ENCODE results near the gene GADD45B.
"Not testable (repeated sequence)": the region's sequence is repeated elsewhere in the genome, so short reads cannot be mapped to it uniquely, and the experiment has no call there.

The GADD45B gene

DNA sequence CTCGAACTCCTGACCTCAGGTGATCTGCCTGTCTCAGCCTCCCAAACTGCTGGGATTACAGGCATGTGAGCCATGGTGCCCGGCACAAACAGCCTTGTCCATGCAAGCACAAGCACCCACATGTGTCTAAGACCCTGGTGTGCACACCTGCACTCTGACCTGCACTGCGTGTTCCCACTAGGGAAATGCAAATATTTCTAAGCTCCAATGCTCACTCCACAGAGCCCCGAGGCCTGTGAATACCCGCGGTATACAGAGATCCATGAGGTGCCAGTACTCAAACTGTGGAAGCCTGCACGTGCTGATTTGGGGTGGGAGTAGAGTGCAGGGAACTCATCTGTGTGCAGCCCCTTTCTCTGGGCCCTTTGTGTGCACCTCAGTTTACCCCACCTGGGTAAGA lies 14.7 kb downstream of the GADD45B start:
- DNase-seq: no peak

DNA sequence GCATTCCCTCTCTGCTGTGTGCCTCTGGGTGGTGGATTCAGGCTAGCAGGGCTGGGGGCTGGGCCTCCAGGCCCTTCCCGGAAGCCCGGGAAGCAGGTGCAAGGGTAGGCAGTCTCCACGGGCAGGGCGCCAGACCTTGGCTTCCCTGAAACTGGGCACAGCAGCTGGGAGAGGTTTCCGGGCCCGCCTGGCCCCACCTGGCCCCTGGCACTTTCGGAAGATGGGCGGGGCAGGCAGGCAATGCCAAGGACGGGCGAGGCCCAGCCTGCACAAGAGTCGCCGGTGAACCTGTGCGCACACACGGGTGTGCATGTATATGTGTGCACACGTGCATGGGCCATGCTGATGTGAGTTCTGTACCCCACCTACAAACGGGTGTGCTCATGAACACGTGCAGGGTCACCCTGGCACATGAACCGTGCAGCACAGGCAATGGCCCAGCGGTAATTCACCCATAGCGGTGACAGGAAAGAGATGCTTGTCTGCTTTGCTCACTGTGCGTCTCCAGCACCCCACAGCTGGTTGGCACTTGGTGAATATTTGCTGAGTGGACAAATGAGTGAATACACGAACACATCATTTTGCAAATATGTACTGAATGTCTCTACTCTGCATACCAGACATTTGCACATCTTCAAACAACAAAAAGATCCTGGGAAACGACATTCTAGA lies 15.3 kb downstream of the GADD45B start:
- DNase-seq: no peak

DNA sequence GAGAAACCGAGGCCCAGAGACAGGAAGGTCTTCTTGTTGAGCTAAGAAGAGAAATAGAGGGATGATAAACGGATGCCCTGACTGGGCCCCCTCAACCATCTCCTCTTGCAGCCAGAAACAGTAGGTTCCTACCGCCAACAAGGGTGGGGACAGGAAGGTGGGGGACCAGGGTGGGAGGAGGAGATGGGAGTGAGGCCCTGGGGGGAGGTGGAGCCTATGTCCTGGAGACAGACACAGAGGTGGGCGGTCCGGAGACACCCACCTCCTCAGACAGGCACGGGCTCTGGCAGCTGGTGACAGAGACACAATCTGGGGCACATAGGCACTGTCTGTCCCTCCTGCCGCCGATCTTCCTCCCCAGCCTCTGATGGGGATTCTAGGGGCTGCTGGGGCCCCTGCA lies 16.9 kb downstream of the GADD45B start:
- no peak for DNase-seq

DNA sequence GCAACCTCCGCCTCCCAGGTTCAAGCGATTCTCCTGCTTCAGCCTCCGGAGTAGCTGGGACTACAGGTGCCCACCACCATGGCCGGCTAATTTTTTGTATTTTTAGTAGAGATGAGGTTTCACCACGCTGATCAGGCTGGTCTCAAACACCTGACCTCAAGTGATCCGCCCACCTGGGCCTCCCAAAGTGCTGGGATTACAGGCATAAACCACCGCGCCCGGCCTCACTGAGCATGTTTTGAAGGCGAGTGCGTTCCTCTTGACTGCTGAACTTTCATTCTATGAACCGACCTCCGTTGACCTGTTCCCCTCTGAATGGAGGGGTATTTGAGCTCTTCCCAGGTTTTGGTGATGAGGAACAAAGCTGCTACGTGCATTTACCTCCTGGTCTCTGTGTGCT lies 17.5 kb downstream of the GADD45B start:
- DNase-seq: not testable (repeated sequence)

DNA sequence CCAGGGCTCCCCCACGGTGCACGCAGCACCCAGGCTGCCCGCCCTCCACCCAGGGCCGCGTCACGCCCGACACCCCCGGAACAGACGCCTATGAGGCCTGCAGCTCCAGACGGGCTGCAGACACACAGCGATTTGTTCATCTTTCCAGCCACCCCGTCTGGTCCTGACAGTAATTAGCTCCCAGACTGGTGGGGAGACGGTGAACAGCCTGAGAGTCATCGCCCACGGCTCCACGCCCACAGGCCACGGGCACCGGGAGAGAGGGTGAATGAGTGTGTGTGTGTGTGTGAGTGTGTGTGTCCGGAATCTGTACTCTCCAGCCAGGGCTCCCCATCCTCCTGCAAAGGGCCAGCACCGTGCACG lies 18.1 kb downstream of the GADD45B start:
- DNase-seq: no peak

DNA sequence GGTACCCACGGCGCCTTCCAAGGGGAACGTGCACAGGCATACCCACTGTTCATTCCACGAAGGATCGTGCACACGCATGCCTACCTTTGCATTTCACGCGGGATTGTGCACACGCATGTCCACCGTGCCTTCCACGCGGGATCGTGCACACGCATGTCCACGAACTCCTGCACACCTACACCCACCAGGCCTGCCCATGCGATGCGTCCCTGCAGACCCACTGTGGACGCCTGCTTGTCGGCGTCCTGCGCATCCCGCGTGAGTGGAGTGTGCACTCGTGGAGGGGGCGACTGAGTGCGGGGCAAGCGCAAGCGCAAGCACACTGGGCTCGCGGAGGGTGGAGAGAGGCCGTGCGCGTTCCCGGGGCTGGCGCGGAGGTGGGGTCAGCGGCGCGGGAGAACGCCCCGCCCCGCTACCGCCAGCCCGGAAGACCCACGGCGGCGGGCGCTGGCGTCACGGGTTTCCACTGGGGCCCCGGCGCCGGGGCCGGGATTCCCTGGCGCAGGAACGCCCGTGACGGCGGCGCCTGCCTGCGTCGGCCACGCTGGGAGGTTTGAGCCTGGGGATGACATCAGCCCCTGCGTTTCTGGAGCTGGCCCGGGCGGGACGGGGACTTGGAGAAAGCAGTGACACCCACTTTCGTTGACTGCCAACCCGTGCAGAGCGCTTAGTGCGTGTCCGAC lies 18.7 kb downstream of the GADD45B start:
- DNase-seq: peak; percentile 59 to 74

DNA sequence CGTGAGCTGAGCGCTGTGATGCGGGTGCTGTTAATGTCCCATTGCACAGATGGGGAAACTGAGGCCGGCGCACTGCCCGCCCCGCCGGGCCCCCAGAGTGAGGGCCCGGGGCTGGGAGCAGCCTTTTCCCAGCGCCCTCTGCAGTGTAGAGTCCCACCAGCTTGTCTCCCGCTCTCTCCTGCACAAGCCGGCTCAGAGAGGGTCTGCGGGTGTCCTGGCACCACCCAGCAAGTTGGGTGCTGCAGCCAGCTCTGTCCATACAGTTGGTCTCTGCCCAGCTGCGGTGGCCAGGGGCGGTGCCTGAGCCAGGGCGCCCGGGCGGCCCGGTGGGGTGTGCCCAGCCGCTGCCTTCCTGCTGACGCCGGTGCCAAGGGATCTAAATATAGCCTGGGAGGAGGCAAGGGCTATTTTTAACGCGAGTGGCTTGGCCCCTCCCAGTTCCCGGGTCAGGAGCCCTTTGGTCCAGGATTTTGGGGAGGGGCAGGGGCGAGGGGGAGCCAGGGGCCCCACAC lies 19.3 kb downstream of the GADD45B start:
- DNase-seq: peak; percentile 57

DNA sequence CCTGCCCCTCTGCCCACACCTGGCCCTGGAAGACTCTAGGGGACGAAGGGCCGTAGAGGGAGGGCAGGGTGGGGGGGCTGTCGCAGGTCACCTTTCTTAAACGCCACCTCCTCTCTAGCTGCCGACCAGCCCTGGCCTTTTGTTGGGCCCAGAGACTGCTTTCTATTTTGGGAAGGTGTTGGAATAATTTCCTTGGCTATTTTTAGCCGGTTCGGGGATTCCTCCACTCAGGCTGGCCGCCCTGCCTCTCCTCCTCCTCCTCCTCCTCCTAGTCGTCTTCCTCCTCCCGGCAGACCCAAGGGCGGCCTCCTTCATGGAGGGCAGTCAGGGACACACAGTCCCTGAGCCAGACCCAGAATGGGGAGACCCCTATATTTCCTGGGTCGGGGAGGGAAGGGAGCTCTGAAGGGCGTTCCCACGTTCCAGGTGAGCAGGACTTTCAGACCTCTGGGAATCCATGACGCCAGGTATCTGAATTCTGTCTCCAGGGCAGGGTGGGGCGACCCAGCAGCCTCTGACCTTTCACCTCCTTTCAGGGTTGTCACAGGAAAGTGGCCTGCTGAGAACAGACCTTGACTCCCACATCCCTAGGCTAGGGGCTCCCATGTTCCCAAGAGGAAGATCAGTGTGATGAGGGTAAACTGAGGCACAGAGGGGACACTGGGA lies 19.9 kb downstream of the GADD45B start:
- DNase-seq: no peak

DNA sequence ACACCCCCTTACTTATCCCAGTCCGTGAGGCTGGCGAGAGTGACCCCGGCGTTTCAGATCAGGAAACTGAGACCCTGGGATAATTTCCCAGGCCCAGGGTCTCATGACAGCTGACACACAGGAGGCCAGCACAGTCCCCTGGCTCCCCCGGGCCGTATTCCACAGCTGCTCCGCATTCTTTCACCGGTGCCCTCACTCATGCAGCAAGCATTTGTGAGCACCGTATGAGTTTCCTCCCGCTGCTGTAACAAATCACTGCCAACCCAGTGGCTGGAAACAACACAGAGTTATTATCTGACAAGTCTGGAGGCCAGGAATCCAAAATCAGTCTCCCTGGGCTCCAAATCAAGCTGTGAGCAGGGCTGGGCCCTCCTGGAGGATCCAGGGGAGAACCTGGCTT lies 21.3 kb downstream of the GADD45B start:
- no peak for DNase-seq

DNA sequence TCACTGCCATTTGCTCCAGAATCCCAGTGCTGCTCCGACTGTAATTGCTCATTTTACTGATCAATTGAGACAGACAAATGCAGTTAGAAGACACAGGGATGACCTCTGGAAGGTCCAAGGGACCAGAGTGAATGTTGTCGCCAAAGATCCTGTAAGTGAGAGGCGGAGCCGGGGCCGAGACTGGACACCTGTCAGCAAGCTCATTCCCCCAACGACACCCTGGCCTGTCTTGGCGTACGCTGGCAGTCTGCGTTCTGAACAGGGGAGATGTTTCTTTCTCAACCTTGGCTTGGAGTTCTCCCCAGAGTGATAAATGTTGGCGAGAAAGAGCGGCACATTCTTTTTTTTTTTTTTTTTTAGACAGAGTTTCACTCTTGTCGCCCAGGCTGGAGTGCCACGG lies 24.2 kb downstream of the GADD45B start:
- DNase-seq: no peak

DNA sequence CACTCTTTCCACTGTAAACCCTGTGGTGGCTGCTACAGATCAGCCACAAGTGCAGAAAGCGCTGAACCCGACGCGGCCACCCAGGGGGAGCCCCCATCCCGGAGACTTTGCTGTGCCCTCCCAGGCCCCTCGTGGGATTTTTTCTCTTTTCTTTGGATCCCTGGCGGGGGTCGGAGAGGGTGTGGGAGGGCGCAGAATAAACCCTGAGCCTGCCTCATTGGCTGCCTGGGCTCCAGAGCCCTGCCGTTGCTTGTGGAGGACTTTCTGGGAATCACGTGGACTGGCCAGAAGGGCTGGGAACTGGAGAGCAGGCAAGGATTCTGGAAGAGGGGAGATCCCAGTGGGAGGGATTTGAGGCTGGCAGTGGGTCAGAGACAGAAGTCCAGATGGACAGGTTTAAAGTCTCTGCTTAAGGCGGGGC lies 24.9 kb downstream of the GADD45B start:
- DNase-seq: no peak

DNA sequence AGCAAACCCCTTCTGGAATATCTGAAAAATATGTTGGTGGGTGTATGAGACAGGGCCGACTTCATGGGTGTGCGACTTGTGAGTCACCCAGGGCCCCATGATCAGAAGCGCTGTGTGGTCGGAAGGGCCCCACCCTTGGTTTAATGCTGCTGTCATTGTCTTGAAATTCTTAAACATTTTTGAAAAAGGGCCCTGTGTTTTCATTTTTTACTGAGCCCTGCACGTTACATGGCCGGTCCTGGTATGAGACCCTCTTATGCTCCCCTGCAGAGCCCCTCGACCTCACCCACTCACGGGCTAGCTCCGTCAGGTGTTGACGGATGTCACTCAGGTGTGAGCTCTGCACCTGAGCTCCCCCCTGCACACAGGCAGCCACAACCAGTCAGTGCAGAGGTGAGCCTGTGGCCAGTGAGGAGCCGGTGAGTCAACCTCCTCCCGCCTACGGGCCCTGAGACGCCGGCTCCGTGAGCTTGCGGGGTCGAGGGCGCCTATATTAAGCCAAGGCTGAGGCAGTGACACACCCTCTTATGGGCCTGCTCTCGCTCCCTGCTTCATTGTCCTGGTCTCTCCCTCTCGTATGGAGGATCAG lies 27.7 kb downstream of the GADD45B start:
- peak; percentile 66 to 78 for DNase-seq

DNA sequence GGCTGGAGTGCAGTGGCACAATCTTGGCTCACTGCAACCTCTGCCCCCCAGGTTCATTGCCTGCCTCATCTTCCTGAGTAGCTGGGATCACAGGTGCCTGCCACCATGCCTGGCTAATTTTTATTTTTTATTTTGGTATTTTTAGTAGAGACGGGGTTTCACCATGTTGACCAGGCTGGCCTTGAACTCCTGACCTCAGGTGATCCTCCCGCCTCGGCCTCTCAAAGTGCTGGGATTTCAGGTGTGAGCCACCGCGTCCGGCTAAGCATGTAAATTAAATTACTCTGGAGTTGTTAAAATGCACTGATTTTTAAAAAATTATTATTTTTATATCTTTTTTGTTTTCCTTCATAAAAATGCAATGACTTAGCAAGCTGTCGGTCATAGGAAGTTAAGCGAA lies 30.7 kb downstream of the GADD45B start:
- DNase-seq: not testable (repeated sequence)

DNA sequence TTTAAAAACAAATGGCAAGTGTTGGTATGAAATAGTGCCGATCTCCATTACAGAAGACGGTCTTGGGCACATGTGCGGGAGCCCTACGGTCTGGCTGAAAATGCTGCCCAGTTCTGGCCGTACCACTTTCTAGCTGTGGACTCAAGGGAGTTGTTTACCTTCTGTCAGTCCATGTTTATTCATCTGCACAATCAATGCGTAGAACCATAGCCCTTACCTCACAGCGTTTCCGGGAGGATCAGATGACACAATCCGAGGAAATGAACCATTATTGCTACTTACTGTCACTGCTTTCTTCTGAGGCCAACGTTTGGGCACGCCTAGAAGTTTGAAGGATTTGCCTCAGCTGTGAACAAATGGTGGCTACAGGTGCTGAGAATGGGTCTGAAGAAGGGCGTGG lies 31.2 kb downstream of the GADD45B start:
- peak; percentile 69 to 74 for DNase-seq

DNA sequence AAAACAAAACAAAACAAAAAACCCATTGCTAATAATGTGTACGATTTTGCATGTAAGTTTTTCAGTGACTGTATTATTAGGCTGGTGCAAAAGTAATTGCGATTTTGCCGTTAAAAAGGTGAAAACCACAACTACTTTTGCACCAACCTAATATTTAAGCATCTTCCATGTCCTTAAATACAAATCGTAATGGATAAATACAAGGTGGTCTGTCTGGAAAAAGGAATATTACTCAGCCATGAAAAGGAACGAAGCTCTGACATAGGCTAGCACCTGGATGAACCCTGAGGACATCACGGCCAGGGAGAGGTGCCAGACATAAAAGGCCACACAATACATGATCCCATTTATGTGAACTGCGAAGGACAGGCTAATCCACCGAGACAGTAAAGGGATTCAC lies 33.2 kb downstream of the GADD45B start:
- no peak for DNase-seq

DNA sequence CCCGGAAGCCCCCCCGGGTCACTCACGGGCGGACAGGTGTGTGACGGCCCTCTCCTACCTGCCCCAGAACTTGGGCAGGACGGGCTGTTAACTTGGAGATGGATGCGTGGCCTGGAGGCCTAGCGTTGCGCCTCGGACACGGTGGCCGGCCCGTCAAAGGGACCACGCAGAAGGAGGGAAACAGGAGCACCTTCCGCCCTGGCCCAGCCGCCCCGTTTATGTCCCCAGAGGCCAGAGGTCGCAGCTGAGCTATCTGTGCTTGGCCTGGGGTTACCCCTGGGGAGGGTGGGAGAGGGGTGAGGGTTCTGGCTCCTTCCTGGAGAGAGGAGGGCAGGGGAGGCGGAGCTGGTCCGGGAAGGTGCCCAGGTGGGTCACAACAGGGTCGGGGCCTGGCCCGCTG lies 35.6 kb downstream of the GADD45B start:
- DNase-seq: no peak

DNA sequence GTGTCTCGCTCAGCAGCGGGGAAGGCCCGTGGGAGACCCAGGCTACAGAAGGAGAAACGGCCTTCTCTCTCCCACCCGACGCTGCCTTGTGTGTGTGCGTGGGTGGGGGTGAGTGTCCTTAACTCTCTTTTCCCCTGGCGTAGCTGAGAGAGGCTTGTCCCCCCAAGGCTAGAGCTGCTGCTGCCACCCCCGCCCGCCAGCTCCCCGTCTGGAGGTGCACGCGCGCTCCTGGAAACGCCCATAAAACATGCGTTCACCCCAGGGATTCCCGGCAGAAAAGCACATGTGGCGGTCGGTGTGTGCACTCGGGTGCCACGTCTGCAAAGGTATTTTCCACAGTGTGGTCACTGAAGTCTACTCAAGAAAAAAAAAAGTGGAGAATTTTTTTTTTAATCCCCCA lies 36.1 kb downstream of the GADD45B start:
- no peak for DNase-seq

DNA sequence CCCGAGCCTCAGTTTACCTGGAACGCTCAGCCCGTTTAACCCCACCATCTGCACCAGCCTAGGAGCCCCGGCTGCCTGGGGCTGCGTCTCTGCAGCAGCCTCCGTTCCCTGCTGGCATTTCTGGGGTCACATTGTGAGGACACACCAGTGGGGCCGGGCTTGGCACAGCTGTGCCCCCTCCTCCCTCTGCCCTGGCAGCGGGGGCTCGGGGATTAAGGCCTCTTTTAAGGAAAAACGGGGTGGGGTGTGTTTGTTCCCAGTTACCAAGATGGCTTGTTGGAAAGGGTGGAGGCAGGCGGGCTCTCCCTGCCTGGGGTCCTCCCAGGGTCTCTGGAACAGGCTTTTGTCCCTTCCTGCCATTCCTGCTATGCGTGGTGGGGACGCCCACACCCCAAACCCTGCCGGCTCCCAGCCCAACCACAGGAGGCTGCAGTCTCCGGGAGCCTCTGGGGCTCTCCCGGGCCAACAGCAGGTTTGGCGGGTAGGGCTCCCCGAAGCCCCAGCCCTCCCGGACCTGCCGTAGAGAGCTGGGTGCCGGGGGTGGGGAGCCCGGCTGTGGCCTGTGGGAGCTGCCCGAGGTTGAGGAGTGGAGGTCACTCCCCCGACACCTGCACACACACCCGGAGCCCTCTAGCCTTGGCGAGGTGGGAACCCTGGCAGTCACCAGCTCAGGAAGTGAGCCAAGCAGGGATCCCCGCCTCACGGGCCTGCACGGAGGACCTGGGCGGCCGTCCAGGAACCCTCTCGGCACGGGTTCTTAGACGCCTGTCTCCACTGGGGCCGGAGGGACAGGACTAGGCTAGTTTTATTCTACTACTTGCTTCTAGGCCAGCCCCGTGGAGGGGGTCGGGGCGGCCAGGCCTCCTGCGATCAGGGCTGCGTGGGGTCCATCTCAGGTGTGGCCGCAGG lies 36.9 kb downstream of the GADD45B start:
- DNase-seq: no peak

DNA sequence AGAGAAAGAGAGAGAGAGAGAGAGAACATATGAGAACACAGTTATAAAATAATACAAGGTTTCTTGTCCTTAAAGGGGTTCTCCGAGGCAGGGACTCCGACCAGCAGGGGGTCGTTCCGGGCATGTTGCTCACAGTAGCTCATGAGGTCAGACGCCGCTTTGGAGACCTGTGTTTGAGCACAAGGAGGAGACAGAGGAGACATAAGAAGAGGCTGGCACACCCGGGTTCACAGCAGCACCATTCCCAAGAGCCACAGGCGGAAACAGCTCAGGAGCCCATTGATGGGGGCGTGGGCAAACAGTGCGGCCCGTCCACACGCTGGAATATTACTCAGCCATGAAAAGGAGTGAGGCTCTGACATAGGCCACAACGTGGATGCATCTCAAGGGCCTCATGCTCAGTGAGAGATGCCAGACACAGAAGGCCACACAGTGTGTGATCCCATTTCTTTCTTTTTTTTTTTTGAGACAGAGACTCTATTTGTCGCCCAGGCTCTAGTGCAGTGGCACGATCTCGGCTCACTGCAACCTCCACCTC lies 39.1 kb downstream of the GADD45B start:
- no peak for DNase-seq

DNA sequence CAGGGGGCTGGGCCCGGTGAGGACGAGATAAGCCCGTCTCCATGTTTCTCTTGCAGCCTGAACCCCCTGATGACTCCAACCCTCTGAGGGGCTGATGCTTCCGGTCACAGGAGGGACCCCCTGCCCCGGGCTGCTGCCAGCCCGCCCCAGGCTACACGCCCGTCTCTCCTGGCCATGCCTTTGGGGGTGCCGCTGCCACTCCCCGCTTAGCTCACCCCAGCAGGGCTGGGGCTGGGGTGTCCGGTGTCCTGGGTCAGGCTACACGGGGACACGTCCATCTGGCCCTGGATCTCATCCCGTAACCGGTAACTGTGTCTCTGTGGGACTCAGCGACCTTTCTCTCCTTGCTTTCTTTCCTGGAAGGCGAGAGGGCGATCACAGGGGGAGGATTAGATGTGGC lies 40.8 kb downstream of the GADD45B start:
- no peak for DNase-seq

DNA sequence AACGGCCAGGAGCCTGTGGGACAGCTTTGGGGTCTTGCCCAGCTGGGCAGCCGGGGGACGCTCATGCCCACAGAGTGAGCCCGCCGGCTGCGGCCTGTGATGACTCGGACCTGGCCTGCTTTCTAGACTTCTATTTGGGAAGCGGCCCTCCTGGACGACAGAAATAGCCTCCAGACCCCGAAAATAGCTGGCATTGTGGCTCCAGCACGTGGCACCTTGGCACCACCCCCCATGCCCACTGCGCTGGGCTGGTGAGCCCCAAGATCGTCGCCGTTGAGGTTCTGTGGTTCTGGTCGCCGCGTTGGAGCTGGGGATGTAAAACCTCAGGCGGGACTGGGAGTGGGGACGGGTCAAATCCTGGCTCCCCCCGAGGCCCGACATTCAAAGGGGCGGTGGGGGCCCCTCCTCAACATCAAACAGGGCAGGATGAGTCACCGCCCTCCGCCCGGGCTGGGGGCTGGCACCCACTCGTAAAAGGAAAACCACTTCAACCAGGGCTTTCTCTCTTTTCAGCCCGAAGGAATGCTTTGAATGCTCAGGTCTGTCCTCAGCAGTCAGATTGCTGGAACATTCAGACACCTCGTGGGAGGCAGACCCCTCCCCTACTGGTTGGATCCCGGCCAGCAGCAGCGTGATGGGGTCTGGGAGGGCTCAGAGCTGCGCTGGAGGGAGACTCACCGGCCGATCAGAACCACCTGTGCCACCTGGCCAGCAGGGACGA lies 42.1 kb downstream of the GADD45B start:
- no peak for DNase-seq

DNA sequence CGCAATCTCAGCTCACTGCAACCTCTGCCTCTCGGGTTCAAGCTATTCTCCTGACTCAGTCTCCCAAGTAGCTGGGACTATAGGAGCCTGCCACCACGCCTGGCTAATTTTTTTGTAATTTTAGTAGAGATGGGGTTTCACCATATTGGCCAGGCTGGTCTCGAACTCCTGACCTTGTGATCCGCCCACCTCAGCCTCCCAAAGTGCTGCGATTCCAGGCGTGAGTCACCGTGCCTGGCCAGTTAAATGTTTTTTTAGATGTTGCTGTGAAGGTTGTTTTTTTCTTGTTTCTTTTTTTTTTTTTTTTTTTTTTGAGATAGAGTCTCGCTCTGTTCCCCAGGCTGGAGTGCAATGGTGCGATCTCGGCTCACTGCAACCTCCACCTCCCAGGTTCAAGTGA lies 42.9 kb downstream of the GADD45B start:
- not testable (repeated sequence) for DNase-seq
